ENCODE results near the gene MAF.

DNA sequence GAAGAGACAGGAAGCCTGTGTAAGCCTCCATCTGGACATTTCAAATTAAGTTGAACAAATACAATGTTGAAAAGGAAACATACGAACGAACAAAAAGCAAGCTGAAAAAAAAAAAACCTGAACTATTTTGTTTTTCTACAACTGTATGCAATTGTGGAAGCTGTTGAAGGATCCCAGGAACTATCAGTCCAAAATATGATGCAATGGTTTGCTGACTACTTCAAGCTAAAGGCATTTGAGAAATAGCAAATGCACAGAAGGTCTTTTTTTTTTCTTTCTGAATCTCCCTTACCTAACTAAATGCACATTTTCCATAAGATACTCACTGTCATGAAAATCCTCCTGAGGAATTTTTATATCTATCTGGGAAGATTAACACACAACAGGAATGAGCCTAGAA is 40.2 kb downstream of the MAF start:
- TF ChIP-seq EZH2phosphoT487 (IDR thresholded peaks at IDR 0.05; ENCODE audit: low read depth, severe bottlenecking, unreplicated experiment), result no peak
- TF ChIP-seq, protein P1, sequence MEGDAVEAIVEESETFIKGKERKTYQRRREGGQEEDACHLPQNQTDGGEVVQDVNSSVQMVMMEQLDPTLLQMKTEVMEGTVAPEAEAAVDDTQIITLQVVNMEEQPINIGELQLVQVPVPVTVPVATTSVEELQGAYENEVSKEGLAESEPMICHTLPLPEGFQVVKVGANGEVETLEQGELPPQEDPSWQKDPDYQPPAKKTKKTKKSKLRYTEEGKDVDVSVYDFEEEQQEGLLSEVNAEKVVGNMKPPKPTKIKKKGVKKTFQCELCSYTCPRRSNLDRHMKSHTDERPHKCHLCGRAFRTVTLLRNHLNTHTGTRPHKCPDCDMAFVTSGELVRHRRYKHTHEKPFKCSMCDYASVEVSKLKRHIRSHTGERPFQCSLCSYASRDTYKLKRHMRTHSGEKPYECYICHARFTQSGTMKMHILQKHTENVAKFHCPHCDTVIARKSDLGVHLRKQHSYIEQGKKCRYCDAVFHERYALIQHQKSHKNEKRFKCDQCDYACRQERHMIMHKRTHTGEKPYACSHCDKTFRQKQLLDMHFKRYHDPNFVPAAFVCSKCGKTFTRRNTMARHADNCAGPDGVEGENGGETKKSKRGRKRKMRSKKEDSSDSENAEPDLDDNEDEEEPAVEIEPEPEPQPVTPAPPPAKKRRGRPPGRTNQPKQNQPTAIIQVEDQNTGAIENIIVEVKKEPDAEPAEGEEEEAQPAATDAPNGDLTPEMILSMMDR (IDR thresholded peaks at IDR 0.05; ENCODE audit: poor library complexity), result no peak
